T-helper 22 cell (primary cell): Measurements from ENCODE around the gene SH2D6.
"Not testable (repeated sequence)": the region's sequence is repeated elsewhere in the genome, so short reads cannot be mapped to it uniquely, and the experiment has no call there.

Experiments used
- DNase-seq: peaks from one replicate; pipeline ENCODE4 v3.0.0-alpha.2; 2020; ENCODE audit warnings: low read depth

The SH2D6 gene

GRCh38 chr2:85422072-85422457 is 3.6 kb downstream of the SH2D6 start:
- no peak for DNase-seq

DNA sequence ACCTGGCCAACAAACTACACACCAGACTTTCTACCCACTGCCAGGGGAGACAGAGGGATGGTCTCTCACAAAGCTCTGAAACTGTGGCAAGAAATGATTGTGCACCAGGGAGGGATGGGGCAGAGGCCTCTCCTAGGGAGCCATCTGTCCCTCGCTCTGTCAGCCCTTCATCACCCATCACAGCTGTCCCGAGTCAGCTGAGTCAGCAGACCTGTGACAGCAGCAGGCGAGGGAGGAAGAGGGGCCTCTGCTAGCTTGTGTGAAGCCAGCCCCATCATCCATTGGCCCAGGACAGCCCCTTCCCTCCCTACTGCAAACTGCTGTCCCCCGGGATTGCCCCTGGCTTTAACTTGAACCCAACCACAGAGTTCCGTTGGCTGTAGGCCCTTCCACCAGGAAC is 5.0 kb downstream of the SH2D6 start:
- no peak for DNase-seq

DNA sequence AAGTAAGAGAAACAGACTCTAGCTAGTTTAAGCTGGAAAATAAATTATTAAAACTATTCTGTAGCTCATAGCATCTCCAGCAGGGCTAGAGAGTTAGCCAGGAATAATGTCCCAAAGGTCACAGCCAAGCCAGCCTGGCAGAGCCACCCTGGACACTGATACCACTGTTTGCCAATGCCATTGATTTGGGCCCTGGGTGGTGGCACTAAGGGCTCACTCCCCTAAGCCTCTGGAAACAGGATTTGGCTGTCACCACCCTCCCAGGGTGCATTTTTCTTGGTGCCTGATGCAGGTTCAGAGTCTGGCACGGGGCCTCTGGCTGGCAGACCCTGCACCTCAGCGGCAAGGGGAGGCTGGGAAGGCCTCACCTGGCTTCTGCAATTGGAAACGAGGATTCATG is 7.1 kb downstream of the SH2D6 start:
- no peak for DNase-seq

GRCh38 chr2:85427300-85427835 is 8.9 kb downstream of the SH2D6 start:
- no peak for DNase-seq

- no peak for DNase-seq
These were observed 9.9 kb downstream of the SH2D6 start for GRCh38 chr2:85428343-85428881.

GRCh38 chr2:85429213-85429923 is 10.9 kb downstream of the SH2D6 start:
- no peak for DNase-seq

DNA sequence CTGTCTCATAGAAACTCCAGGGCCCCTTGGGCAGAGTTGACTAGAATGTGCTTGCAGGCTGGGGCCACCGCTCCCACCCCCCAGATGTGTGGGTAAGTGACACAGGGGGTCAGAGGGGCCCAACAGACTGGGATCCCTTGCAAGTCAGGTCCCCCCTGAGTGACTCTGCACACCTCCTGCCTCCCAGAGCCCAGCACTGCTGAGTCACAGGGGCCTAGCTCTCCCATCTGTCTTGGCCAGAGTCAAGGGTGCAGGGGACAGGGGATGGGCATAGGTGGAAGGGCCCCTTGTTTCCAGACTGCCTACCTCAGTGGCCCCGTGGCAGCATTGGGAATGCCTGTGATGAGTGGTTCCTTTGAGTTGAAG is 11.4 kb downstream of the SH2D6 start:
- DNase-seq, result no peak

GRCh38 chr2:85430752-85431569 is 12.4 kb downstream of the SH2D6 start:
- no peak for DNase-seq

DNA sequence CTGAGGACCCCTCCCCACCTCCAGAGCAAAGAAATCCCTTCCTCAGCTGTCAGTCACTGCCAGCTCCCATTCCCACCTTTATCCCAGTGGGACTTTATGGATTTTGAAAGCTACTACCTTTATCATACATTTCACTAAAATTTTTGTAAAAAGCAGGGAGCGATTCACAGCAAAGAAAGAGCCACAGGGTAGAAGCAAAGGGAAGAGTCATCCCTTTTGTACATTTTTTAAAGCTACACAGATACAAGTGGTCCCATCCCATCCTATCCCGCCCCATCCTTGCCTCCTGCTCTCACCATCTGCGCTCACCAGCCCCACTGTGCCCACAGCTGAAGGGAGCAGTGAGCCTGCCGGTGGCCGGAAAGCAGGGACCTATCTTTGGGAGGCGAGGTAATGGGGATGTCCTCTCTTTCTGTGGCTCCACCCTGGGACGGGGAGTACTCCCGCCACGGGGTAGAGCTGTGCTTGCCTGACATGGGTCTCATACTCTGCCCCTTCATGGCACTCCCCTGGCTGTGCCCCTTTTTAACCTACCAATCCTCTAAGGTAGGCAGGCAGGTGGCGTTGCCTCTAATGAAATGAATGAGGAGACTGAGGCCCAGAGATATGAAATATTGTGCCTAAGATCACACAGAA is 13.2 kb downstream of the SH2D6 start:
- DNase-seq, result no peak

GRCh38 chr2:85433511-85434089 is 15.1 kb downstream of the SH2D6 start:
- DNase-seq, result no peak

DNA sequence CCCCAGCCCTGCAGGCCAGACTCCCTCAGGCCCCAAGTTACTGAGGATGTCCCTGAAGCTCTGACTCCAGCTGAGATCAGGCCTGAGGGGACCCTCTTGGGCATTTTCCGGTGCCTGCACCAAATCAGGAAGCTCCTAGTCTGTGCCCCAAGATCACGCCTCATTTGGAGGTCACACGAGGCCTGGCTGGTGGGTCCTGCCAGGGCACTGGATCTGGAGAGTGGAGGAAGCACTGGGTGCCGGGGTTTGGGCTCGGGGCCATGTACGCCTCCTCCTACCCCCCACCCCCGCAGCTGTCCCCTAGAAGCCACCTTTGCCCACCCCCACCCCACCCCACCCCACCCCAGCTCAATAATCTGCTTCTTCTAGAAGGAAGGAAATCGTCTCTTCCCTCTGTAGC is 16.2 kb downstream of the SH2D6 start:
- no peak for DNase-seq

- no peak for DNase-seq
These were observed 16.9 kb downstream of the SH2D6 start for GRCh38 chr2:85435220-85435958.

- DNase-seq, result no peak
These were observed 17.7 kb downstream of the SH2D6 start for GRCh38 chr2:85435981-85436835.

DNA sequence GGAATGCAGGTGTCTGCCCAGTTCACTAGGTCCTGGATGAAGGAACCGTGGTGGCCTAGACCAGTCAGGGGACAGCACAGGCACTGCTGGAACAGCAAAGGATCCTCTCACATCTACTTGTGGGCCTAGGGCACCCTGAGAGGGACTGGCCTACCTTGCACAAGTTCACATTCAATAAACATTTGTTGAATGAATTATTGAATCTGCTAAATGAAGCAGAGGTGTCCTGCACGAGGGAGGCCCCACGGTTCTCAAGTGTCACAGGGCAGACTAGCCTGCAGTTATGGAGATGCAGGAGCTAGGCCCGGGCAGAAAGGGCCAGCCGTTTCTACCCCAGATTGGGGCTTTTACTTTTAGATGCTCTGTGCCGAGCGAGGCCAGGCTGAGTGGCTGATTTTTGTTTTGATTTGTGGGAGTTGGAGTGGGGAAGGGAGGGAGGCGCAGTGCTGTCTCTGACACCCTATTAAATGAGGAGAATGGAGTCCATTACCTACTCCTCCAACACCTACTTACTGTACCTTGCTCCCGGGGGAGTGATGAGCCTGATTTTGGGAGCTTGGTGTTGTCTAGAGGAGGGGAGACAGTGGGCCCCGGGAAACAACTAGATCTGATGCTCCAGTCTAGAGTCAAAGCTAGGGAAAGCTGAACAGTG is 18.4 kb downstream of the SH2D6 start:
- DNase-seq, result no peak

DNA sequence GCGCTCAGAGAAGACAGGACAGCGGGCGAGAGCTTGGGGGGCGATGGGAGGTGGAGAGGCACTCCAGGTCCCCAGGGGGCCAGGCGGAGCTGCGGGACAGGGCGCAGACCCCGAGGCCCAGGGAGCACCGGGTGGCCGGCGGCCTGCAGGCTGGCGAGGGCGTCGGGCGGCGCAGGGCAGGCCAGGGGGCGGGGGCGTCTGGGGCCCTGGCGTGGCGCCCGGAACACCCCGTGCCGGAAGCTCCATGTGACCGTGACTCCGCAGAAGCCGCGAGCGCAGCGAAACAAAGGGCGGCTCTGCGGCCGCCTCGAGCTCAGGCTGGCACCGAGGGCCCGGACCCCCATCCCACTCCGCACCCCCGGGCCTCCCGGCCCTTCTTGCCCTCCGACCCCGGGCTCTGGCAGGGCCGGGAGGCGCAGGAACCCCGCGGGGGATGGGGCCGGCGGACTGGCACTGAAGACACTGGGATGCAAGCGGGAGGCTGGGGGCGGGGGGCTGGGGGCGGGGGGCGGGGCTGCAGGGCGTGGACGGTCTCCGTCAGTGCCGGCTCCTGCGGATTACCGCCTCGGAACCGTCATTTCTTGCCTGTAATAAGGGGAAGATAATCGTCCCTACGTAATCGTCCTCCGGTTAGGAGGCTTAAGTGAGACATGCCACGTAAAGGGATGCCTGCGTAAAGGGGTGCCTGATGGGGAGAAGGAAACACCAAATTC is 19.1 kb downstream of the SH2D6 start:
- peak; percentile 69 for DNase-seq

GRCh38 chr2:85438201-85439024 is 19.9 kb downstream of the SH2D6 start:
- DNase-seq, result no peak

DNA sequence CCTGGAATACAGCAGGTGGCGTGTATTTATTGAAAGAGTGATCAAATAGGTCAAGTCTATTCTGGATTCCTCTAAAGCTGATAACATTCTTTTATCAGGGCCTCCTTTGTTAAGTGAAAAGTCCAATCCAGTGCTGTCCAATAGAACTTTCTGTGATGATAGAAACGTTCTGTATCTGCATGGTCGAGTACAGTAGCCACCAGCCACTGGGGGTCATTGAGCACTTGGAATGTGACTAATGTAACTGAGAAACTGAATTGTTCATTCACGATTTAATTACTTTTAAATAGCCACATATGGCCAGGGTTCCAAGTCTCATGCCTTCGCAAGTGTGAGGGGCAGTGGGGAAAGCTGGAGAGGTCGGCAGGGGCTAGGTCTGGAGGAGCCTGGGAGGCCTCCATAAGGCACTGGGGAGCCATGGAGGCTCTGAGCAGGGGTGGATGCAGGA is 20.5 kb downstream of the SH2D6 start:
- DNase-seq, result no peak

DNA sequence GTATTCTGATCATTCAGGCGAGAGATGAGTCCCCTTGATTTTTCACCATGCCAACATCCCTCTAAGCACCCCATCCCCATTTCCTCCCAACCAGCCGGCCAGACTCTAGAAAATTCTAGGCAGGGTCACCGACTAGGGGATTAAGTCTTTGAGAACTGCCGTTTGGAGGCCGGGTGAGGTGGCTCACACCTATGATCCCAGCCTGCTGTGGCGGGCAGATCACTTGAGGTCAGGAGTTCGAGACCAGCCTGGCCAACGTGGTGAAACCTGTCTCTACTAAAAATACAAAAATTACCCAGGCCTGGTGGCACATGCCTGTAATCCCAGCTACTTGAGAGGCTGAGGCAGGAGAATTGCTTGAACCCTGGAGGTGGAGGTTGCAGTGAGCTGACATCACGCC is 21.1 kb downstream of the SH2D6 start:
- not testable (repeated sequence) for DNase-seq
